Breast epithelium (tissue), 4 donors: ENCODE results near the gene CIT. TPM values are rescaled to one million over a fixed set of nuclear protein-coding genes. Genes with fewer than 3 reads are reported as not detected.
A peak's percentile ranks its signal among the peaks of the same experiment; 100 is the strongest.

ENCODE experiments used
- DNase-seq, 2 donors: peaks; one replicate each; pipeline ENCODE4 v3.0.0-alpha.2; 2019; ENCODE audit warnings: low spot score in 2 of 2
- H3K27ac ChIP-seq, 2 donors: fragments of 200-600 bp; sonication (generic) in 1 of 2; one replicate each; pipeline ENCODE4 v1.5.1; 2016 to 2019; ENCODE audit warnings: mild to moderate bottlenecking in 1 of 2
- H3K27me3 ChIP-seq, 2 donors: fragments of 200-600 bp; sonication (generic) in 1 of 2; one replicate each; pipeline versions ENCODE4 v1.5.1 to v1.6.0; 2017 to 2019; ENCODE audit warnings: control low read depth in 1 of 2, mild to moderate bottlenecking in 1 of 2
- H3K36me3 ChIP-seq: fragments of 200-600 bp; one replicate; pipeline ENCODE4 v1.5.1; 2019
- H3K4me1 ChIP-seq, 2 donors: fragments of 200-600 bp; sonication (generic); one replicate each; pipeline ENCODE4 v1.5.1; 2016 to 2019; ENCODE audit warnings: control low read depth in 1 of 2
- H3K4me3 ChIP-seq, 3 donors: fragments of 200-600 bp; sonication (generic); 1 replicate in 2 of 3; 2 replicates in 1 of 3; pipeline ENCODE4 v1.5.1; 2016 to 2019; ENCODE audit warnings: mild to moderate bottlenecking in 3 of 3, moderate library complexity in 2 of 3
- H3K9me3 ChIP-seq, 2 donors: fragments of 200-600 bp; sonication (generic) in 1 of 2; one replicate each; pipeline ENCODE4 v1.5.1; 2016 to 2019; ENCODE audit warnings: control low read depth in 1 of 2
- CTCF ChIP-seq, 3 donors: fragments of 450-650 bp; IDR thresholded peaks; one replicate each; pipeline ENCODE4 v1.5.1; 2016 to 2017; ENCODE audit warnings: antibody characterized with exemption in 3 of 3, mild to moderate bottlenecking in 3 of 3, moderate library complexity in 3 of 3
- POLR2A ChIP-seq: fragments of 450-650 bp; IDR thresholded peaks from one replicate; pipeline ENCODE4 v1.6.1; 2016; ENCODE audit warnings: antibody characterized with exemption, mild to moderate bottlenecking, moderate library complexity
- POLR2AphosphoS5 ChIP-seq, 3 donors: sonication (generic); formaldehyde crosslinking; IDR thresholded peaks; one replicate each; pipeline ENCODE4 v1.6.1; 2017; ENCODE audit warnings: antibody characterized with exemption in 3 of 3
- intact Hi-C: fragments of 100-400 bp; cut with DNase I; formaldehyde crosslinking; loops from one replicate; pipeline ENCODE4 v1.15.1; 2023; ENCODE audit warnings: low total_unique reads
- total RNA-seq, 3 donors: library from RNA; depleted of rRNA; stranded (reverse); fragments of >200 nt; gene quantifications; one replicate each; pipeline ENCODE4 v1.1.0, GENCODE V29; 2016

The CIT gene
- total RNA-seq, 3 donors from 2014 or later: 1.3 to 9.5 (median 2.4) TPM

DNA sequence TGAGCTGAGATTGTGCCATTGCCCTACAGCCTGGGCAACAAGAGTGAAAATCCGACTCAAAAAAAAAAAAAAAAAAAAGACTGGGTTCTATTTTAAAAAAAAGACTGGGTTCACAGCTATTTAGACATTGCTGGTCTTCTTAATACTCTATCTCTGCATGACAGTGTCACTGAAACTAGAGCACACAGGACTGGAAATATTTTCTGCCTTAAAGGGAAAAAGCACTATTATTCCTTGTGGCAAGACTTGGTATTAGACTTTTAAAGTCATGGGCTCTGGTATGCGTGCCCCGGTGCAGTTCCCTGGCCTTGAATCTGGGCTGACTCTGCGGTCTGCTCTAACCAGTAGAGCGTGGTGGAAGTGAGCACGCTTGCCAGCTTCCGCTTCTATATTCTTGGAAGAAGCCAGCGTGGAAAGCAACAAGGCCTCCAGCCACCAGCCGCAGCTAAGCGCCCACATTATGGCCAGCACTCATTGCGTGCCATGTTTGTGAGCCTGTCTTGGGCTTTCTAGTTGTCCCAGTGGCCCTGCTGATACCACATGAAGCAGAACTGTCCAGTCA lies 177.8 kb downstream of the CIT start:
- H3K36me3 ChIP-seq: no peaks in the 10 kb centered on the region

DNA sequence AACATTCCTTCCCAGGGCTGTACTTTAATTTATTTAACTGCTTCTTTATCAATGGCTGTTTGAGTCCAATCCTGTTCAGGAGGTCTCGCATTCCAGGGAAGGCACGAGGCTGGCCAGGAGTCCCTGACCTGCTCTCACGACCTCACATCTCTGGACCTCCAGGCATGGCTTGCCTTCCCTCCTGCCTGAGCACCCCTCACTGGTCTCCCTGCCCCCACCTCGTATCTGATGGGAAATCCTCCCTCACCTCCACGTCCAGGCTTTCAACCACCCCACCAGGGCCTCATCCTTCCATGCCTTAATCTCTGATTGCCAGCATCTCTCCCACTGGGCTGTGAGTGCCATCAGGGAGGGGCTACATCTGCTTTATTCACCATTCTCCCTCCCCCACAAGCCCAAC lies 180.2 kb downstream of the CIT start:
- intact Hi-C loops: no loop called here
- Histone ChIP-seq H3K9me3 (no peaks in the 10 kb centered on the region), H3K27ac (no peak overlapping the region), H3K4me3 (no peak overlapping the region), H3K36me3 (no peaks in the 10 kb centered on the region), H3K4me1 (no peaks in the 10 kb centered on the region), H3K27me3 (no peaks in the 10 kb centered on the region)
- DNase-seq: no peak
- TF ChIP-seq POLR2A: no peak
- TF ChIP-seq POLR2AphosphoS5 (IDR thresholded peaks at IDR 0.05): no peak
- no peak for TF ChIP-seq CTCF (IDR thresholded peaks at IDR 0.05)

More for the DNA sequence above, 177.8 kb downstream of the CIT start:
- TF ChIP-seq POLR2A: no peak
- TF ChIP-seq POLR2AphosphoS5 (IDR thresholded peaks at IDR 0.05): no peak
- no peak for TF ChIP-seq CTCF (IDR thresholded peaks at IDR 0.05)
- DNase-seq: no peak
- Histone ChIP-seq H3K27me3 (no peaks in the 10 kb centered on the region), H3K9me3 (no peaks in the 10 kb centered on the region), H3K4me3 (no peak overlapping the region), H3K27ac (no peak overlapping the region), H3K4me1 (no peaks in the 10 kb centered on the region)
- intact Hi-C loops: no loop called here

DNA sequence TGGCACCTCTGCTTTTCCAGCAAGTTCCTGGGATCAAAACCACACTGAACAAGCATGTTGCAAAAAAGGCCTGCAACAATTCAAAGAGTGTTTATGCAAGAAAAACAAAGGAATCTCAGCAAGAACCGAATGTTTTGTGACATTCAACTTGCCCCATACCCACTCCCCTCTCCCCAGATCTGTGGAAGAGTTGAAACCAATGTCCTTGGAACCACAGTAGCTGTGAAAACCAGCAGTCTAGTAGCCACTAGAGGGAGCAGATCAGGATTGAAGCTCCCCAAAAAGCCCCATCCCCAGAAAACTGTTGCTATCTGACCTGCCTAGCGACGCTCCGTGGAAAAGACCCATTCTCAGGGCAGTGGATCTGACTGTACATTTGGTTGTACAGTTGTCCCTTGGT lies 182.1 kb downstream of the CIT start:
- Histone ChIP-seq H3K4me3 (no peak overlapping the region), H3K4me1 (no peaks in the 10 kb centered on the region), H3K9me3 (no peaks in the 10 kb centered on the region), H3K36me3 (no peaks in the 10 kb centered on the region), H3K27me3 (no peaks in the 10 kb centered on the region), H3K27ac (no peak overlapping the region)
- DNase-seq: no peak
- intact Hi-C loops: no loop called here
- TF ChIP-seq CTCF (IDR thresholded peaks at IDR 0.05) (no peak), POLR2A (no peak), POLR2AphosphoS5 (IDR thresholded peaks at IDR 0.05) (no peak)

- Histone ChIP-seq H3K9me3 (no peaks in the 10 kb centered on the region), H3K4me1 (no peaks in the 10 kb centered on the region), H3K27ac (no peak overlapping the region), H3K36me3 (no peaks in the 10 kb centered on the region), H3K4me3 (no peak overlapping the region), H3K27me3 (no peaks in the 10 kb centered on the region)
- no peak for TF ChIP-seq CTCF (IDR thresholded peaks at IDR 0.05)
- TF ChIP-seq POLR2A: no peak
- no peak for TF ChIP-seq POLR2AphosphoS5 (IDR thresholded peaks at IDR 0.05)
- intact Hi-C loops: no loop called here
- DNase-seq: no peak
These were observed 183.0 kb downstream of the CIT start for GRCh38 chr12:119694111-119694510.

- no peaks in the 10 kb centered on the region for H3K27me3 ChIP-seq
- TF ChIP-seq CTCF (IDR thresholded peaks at IDR 0.05): no peak
- no peak for TF ChIP-seq POLR2AphosphoS5 (IDR thresholded peaks at IDR 0.05)
- no peak for TF ChIP-seq POLR2A
- peak overlapping the region; percentile 37 to 48 for H3K27ac ChIP-seq
- no peaks in the 10 kb centered on the region for H3K4me1 ChIP-seq
- DNase-seq: no peak
- no peak overlapping the region for H3K4me3 ChIP-seq
- intact Hi-C loops: no loop called here
- H3K9me3 ChIP-seq: no peaks in the 10 kb centered on the region
- H3K36me3 ChIP-seq: no peaks in the 10 kb centered on the region
These were observed 183.6 kb downstream of the CIT start for GRCh38 chr12:119693511-119693910.
